Fibroblast of villous mesenchyme (primary cell): ENCODE results near the gene SPACDR. TPM values are rescaled to one million over a fixed set of nuclear protein-coding genes. Genes with fewer than 3 reads are reported as not detected.

ENCODE experiments used
- DNase-seq: peaks from one replicate; pipeline ENCODE4 v3.0.0-alpha.2; 2010; ENCODE audit warnings: low read depth
- H3K4me3 ChIP-seq: 2 replicates; pipeline ENCODE4 v1.5.1; 2011; ENCODE audit warnings: low read depth, mild to moderate bottlenecking, low read length
- CTCF ChIP-seq: IDR thresholded peaks from 2 replicates; pipeline ENCODE4 v1.5.1; 2012; ENCODE audit warnings: low read depth, mild to moderate bottlenecking, low read length; ENCODE audit not compliant: insufficient read depth
- total RNA-seq: library from RNA; depleted of rRNA; stranded (reverse); fragments of >200 nt; gene quantifications from 2 replicates; pipeline ENCODE4 v1.2.3, GENCODE V29; 2012

The SPACDR gene
- total RNA-seq, 1 donor = not detected

GRCh38 chr7:100489824-100490223, 25.8 kb upstream of the SPACDR start:
- no peak for TF ChIP-seq CTCF
- peak; percentile 93 for DNase-seq

GRCh38 chr7:100489121-100489520, 25.1 kb upstream of the SPACDR start:
- TF ChIP-seq CTCF = no peak
- no peak overlapping the region for H3K4me3 ChIP-seq
- DNase-seq = no peak

More at GRCh38 chr7:100489824-100490223, 25.8 kb upstream of the SPACDR start:
- no peak overlapping the region for H3K4me3 ChIP-seq

GRCh38 chr7:100488333-100489095, 24.5 kb upstream of the SPACDR start:
- no peak for DNase-seq
- no peak overlapping the region for H3K4me3 ChIP-seq
- TF ChIP-seq CTCF = no peak

- no peak for TF ChIP-seq CTCF
- no peak overlapping the region for H3K4me3 ChIP-seq
- DNase-seq = peak; percentile 48
These were observed 22.8 kb upstream of the SPACDR start for GRCh38 chr7:100486753-100487446.

GRCh38 chr7:100486111-100486636, 22.1 kb upstream of the SPACDR start:
- no peak for DNase-seq
- TF ChIP-seq CTCF = no peak
- H3K4me3 ChIP-seq = no peak overlapping the region

- DNase-seq = no peak
- no peak overlapping the region for H3K4me3 ChIP-seq
- TF ChIP-seq CTCF = no peak
These were observed 21.4 kb upstream of the SPACDR start for GRCh38 chr7:100485471-100485876.
